Suprapubic skin (tissue), 3 donors: Measurements from ENCODE around the gene PCDHA1.

Experiments
- POLR2A ChIP-seq, 2 donors: fragments of 450-650 bp; IDR thresholded peaks; one replicate each; pipeline ENCODE4 v1.6.1; 2017; ENCODE audit warnings: antibody characterized with exemption in 2 of 2, mild to moderate bottlenecking in 2 of 2, moderate library complexity in 2 of 2
- TF ChIP-seq, protein P1 (sequence below), 2 donors: fragments of 200-600 bp in 1 of 2; fragments of 450-650 bp in 1 of 2; sonication (generic) in 1 of 2; IDR thresholded peaks; one replicate each; pipeline ENCODE4 v1.5.1; 2016 to 2019; ENCODE audit warnings: antibody characterized with exemption in 2 of 2, mild to moderate bottlenecking in 1 of 2, moderate library complexity in 1 of 2

DNA sequence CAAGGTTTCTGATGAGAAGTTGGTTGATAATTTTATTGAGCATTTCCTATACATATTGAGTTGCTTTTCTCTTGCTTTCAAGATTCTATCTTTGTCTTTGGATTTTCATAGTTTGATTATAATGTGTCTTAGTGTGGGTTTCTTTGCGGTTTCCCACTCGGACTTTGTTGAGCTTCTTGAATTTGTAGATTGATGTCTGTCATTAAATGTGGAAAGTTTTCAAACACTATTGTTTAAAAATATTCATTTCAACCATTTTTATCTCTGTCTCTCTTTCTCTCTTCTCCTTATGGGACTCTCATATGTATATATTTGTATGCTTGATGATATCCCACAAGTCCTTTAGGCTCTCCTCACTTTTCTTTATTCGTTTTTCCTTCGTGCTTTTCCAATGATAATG lies 18.5 kb upstream of the PCDHA1 start:
- TF ChIP-seq, protein P1, sequence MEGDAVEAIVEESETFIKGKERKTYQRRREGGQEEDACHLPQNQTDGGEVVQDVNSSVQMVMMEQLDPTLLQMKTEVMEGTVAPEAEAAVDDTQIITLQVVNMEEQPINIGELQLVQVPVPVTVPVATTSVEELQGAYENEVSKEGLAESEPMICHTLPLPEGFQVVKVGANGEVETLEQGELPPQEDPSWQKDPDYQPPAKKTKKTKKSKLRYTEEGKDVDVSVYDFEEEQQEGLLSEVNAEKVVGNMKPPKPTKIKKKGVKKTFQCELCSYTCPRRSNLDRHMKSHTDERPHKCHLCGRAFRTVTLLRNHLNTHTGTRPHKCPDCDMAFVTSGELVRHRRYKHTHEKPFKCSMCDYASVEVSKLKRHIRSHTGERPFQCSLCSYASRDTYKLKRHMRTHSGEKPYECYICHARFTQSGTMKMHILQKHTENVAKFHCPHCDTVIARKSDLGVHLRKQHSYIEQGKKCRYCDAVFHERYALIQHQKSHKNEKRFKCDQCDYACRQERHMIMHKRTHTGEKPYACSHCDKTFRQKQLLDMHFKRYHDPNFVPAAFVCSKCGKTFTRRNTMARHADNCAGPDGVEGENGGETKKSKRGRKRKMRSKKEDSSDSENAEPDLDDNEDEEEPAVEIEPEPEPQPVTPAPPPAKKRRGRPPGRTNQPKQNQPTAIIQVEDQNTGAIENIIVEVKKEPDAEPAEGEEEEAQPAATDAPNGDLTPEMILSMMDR (IDR thresholded peaks at IDR 0.05): no peak
- no peak for TF ChIP-seq POLR2A (IDR thresholded peaks at IDR 0.05)
